HG03432 (cell line): ENCODE results near the gene VPS35L.
"Not testable (repeated sequence)": the region's sequence is repeated elsewhere in the genome, so short reads cannot be mapped to it uniquely, and the experiment has no call there.

Experiments used
- ATAC-seq: cut with Tn5 transposase; IDR thresholded peaks from one replicate; pipeline ENCODE4 v1.9.1; 2021; ENCODE audit warnings: mild to moderate bottlenecking, moderate library complexity; ENCODE audit not compliant: unreplicated experiment

The VPS35L gene

GRCh38 chr16:19528666-19529065 lies 26.8 kb upstream of the VPS35L start:
- no peak for ATAC-seq

DNA sequence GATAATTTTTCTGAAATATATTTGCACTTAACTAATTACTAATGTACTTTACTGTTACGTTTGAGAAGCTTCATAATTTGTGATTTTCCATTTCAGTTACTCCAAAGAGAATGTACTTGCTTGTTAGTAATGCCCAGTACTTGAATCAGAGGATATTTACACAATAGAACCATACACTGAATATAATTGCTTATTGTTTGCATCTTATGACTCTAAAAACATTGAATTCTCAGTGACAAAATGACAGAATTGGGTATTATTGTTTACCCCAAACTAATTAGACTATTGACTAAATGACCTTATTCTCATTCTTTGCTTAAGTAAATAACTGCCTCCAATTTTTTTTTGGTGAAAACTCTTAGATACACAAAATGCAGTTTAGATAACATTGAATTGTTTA lies 22.9 kb upstream of the VPS35L start:
- no peak for ATAC-seq

- ATAC-seq = no peak
Observed at GRCh38 chr16:19540241-19540970, 15.1 kb upstream of the VPS35L start.

DNA sequence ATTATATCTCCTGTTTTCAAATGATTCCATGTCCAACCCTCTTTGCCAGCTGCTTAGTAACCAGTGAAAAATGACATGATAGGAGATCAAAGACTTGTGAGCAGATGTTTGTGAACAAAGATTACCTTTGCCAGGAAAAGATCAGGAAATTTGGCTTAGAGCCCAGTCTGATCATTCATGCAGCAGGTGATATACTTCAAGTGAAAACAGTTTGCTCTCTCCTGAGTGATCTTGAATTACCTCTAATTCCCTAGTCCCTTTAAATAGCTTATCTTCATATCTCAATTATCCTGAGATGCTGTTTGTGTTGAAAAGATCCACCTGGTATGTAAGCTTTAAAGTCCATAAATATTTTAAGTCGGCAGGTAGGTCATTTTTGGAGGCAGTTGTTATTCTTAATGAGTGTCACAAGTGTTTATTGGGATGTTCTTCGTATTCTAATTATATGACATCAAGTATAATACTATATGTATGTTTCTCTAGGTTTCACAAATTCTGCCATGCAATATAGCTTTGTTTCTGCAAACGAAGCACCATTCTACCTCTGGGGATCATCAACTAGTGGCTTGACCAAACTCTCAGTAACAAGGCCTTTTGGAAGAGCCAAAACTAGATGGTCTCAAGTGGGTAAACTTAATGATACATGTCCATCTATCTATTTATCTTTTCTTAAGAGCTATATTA lies 13.2 kb upstream of the VPS35L start:
- no peak for ATAC-seq

DNA sequence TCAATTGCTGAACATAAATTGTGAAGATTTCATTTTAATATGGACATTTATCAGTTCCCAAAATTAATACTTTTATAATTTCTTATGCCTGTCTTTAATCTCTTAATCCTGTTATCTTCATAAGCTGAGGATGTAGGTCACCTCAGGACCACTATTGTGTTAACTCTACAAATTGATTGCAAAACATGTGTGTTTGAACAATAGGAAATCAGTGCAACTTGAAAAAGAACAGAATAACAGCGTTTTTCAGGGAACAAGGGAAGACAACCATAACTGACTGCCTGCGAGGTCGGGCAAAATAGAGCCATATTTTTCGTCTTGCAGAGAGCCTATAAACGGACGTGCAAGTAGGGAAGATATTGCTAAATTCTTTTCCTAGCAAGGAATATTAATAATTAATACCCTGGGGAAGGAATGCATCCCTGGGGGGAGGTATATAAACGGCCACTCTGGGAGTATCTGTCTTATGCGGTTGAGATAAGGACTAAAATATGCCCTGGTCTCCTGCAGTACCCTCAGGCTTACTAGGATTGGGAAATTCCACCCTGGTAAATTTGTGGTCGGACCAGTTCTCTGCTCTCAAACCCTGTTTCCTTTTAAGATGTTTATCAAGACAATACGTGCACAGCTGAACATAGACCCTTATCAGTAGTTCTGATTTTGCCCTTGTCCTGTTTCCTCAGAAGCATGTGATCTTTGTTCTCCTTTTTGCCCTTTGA lies 12.1 kb upstream of the VPS35L start:
- ATAC-seq = not testable (repeated sequence)

DNA sequence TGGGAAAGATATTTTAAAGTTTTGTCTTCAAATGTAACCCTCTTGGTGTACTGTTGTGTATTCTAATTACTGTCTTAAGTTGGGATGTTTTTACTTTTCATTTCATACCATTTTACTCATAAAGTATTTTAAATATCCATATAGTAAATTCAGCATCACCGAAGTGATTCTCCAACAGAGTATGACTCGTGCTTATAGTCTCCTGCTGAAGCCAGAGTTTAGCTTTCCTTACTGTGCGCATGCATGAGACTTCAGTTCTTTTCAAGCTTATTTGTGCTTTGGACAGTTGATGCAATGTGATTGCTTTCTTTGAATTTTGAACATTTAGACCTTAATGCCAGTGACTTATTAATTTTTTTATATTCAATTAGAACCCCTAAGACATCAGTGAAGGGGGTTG lies 7.4 kb upstream of the VPS35L start:
- no peak for ATAC-seq

- no peak for ATAC-seq
Observed at GRCh38 chr16:19549673-19550072, 5.8 kb upstream of the VPS35L start.

- ATAC-seq = no peak
Observed at GRCh38 chr16:19555938-19556771, 652 bp downstream of the VPS35L start.

DNA sequence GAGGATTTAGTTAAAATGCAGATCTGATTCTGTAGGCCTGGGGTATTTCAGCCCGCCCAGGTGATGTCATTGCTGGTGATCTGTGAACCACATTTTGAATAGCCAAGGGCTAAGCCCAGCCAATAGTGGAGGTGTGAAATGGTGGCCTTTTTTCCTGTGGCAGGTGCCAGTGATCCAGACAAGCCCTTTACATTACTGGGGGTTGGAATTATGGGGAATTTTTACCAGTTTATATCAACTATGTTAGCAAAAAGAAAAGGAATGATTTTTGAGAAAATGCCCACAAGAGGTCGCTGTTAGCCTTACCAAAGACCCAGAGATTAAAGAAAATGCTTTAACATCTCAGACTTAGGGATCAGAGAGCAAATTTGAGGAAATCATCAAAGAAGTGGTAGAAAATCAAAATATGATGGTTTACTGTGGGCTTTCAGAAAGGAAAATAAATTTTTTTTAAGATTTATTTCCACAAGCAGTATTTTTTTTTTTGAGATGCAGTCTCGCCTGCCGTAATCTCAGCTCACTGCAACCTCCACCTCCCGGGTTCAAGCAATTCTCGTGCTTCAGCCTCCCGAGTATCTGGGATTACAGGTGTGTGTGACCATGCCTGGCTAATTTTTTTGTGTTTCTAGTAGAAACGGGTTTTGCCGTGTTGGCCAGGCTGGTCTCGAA lies 3.9 kb downstream of the VPS35L start:
- ATAC-seq = no peak

DNA sequence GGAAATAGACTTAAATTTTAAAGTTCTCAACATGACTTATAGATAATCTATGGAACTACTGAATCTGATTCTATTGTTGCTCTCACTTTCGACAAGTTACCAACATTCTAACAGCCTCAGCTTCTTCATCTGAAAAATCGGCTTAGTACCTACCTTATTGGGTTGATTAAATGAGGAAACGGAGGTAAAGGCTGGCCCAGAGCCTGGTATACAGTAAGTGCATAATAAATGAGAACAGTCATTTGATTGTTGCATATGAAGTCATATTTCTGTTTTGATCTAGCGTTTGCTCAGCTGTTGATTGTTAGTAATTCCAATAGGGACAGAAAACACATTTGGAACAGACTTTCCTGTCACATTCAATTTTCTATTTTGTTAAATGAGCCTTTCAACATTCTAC lies 4.6 kb downstream of the VPS35L start:
- ATAC-seq = no peak

GRCh38 chr16:19563377-19563776 lies 7.9 kb downstream of the VPS35L start:
- no peak for ATAC-seq

- ATAC-seq = no peak
Observed at GRCh38 chr16:19566362-19566761, 10.9 kb downstream of the VPS35L start.

- no peak for ATAC-seq
Observed at GRCh38 chr16:19567560-19567959, 12.1 kb downstream of the VPS35L start.

- no peak for ATAC-seq
Observed at GRCh38 chr16:19573997-19574396, 18.5 kb downstream of the VPS35L start.

DNA sequence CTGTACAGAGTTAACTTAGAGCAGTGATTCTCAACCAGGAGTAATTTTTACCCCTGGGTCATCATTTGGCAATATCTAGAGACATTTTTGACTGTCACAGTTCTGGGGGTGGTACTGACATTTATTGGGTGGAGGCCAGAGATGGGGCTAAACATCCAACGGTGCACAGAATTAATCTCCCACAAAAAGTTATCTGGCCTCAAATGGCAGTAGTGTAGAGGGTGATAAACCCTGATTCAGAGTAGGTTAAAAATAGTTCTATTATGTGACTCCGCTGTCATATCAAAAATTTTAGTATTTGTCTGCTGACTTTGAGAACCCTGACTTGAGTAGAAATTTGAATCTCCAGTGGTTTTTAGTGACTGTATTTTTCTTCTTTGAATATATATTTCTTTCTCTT lies 19.1 kb downstream of the VPS35L start:
- ATAC-seq = no peak

DNA sequence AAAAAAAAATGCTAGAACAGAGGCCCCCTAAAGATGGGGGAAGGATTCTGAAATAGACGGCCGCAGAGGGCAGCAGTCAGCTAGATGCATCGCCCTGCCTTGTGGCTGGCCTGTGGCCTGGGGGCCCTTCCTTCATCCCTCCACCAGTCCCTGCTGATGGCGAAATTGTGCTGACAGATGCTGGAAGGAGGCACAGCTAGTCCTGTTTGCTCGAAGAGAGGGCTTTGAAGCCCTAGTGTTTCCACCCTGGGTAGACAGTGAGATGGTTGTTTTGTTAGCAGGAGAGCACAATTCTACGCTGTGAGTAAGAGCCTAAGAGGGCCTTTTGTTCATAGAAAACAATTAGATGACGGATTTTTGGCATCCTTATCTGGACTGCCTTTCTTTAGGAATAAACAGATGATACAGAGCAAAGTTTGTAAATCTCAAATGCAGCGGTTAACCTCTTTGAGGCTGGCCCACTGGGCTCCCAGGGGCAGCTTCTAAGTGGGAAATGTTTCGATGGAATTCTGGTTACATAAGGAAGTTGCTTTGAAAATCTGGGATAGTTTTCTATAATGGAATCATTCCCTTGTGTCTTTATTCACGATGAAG lies 23.0 kb downstream of the VPS35L start:
- ATAC-seq = no peak

GRCh38 chr16:19582050-19582831 lies 26.7 kb downstream of the VPS35L start:
- ATAC-seq = no peak

DNA sequence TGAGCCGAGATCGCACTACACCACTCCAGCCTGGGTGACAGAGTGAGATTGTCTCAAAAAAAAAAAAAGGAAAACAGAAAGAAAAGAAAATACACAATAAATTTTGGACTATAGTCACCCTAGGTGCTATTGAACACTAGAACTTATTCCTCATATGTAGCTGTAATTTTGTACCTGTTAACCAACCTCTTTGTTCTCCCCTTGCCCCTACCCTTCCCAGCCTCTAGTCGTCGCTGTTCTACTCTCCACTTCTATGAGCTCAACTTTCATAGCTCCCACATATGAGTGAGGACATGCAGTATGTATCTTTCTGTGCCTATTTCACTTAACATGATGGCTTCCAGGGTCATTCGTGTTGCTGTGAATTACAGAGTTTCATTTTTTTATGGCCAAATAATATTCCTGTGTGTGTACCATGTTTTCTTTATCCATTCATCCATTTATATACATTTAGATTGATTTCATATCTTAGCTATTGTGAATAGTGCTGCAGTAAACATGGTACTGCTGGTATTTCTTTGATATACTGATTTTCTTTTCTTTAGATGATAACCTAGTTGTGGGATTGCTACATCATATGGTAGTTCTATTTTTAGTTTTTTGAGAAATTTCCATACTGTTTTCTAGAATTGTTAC lies 28.3 kb downstream of the VPS35L start:
- no peak for ATAC-seq

DNA sequence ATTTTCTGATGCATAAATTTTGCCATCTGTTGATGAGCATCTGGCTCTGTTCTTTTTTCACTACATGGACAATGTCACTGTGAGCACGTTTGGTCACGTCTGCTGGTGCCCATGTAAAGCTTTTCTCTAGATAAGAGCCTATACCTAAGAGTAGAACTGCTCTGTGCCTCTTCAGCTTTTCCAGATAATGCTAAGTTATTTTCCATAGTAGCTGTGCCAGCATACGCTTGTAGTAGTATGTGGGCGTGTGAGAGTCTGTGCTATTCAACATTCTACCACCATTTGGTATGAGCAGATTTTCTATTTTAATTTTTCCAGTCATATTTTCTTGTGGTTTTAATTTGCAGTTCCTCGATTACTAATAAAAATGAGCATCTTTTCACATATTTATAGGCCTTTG lies 33.2 kb downstream of the VPS35L start:
- no peak for ATAC-seq
